RPMI7951 (cell line): Measurements from ENCODE around the gene TBCB. TPM values are rescaled to one million over a fixed set of nuclear protein-coding genes. Genes with fewer than 3 reads are reported as not detected.
"Not testable (repeated sequence)": the region's sequence is repeated elsewhere in the genome, so short reads cannot be mapped to it uniquely, and the experiment has no call there.

ENCODE experiments used
- DNase-seq: peaks from one replicate; pipeline ENCODE4 v3.0.0-alpha.2; 2012; ENCODE audit warnings: low read depth
- total RNA-seq: library from RNA; depleted of rRNA; stranded (reverse); fragments of >200 nt; shearing (Covaris generic); gene quantifications from 2 replicates; pipeline ENCODE4 v1.2.3, GENCODE V29; 2014; rRNA removed

The TBCB gene
- total RNA-seq, 1 experiment from 2014 or later: 317 TPM

DNA sequence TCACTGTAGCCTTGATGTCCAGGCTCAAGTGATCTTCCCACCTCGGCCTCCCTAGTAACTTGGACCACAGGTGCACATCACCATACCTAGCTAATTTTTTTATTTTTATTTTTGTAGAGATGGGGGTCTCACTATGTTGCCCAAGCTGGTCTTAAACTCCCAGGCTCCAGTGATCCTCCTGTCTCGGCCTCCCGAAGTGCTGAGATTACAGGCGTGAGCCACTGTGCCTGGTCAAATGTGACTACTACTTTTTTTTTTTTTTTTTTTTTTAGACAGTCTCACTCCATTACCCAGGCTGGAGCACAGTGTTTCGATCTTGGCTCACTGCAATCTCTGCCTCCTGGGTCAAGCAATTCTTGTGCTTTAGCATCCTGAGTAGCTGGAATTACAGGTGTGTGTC, 57.6 kb downstream of the TBCB start:
- DNase-seq: no peak

DNA sequence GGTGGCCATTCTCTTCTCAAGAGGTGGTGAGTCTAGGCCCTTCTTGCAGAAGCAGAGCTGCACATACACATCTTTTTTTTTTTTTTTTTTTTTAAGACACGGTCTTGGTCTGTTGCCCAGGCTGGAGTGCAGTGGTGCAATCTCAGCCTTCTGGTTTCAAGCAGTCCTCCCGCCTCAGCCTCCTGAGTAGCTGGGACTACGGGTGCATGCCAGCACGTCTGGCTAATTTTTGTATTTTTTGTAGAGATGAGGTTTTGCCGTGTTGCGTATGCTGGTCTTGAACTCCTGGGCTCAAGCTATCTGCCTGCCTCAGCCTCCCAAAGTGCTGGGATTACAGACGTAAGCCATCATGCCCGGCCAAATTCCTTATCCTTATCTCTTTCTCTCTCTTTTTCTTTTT, 58.6 kb downstream of the TBCB start:
- not testable (repeated sequence) for DNase-seq

Other genes starting within 250 kb of the TBCB start
- gene APLP1, start 246.9 kb upstream of the TBCB start, total RNA-seq: 15.3 and 18.9 TPM in 2 replicates
- gene NFKBID, start 214.9 kb upstream of the TBCB start, total RNA-seq: 3.7 and 7.1 TPM in 2 replicates
- 1.9 TPM in 1 of 2 replicates, not detected in the other for gene HCST, start 212.9 kb upstream of the TBCB start, total RNA-seq
- not detected in 2 replicates for gene TYROBP, start 207.2 kb upstream of the TBCB start, total RNA-seq
- 4.2 and 5.5 TPM in 2 replicates for gene LRFN3, start 179.1 kb upstream of the TBCB start, total RNA-seq
- gene SDHAF1, start 120.3 kb upstream of the TBCB start, total RNA-seq: 25.8 and 34.0 TPM in 2 replicates
- gene SYNE4, start 106.7 kb upstream of the TBCB start, total RNA-seq: not detected in 2 replicates
- 34.1 and 39.8 TPM in 2 replicates for gene ALKBH6, start 101.3 kb upstream of the TBCB start, total RNA-seq
- 1.7 and 2.0 TPM in 2 replicates for gene CLIP3, start 82.6 kb upstream of the TBCB start, total RNA-seq
- 5.4 and 5.9 TPM in 2 replicates for gene THAP8, start 61.2 kb upstream of the TBCB start, total RNA-seq
- 16.1 and 17.0 TPM in 2 replicates for gene WDR62, start 60.6 kb upstream of the TBCB start, total RNA-seq
- not detected in 2 replicates for gene OVOL3, start 4.3 kb upstream of the TBCB start, total RNA-seq
- gene POLR2I, start 593 bp upstream of the TBCB start, total RNA-seq: 137 and 167 TPM in 2 replicates
- gene CAPNS1, start 24.6 kb downstream of the TBCB start, total RNA-seq: 526 and 543 TPM in 2 replicates
- 6.1 and 7.0 TPM in 2 replicates for gene COX7A1, start 37.0 kb downstream of the TBCB start, total RNA-seq
- gene ZNF565, start 99.2 kb downstream of the TBCB start, total RNA-seq: 2.6 and 3.6 TPM in 2 replicates
- gene ZNF146, start 99.6 kb downstream of the TBCB start, total RNA-seq: 103 and 114 TPM in 2 replicates